Karpas-422 (cell line): ENCODE results near the gene ACTMAP. TPM values are rescaled to one million over a fixed set of nuclear protein-coding genes. Genes with fewer than 3 reads are reported as not detected.
A peak's percentile ranks its signal among the peaks of the same experiment; 100 is the strongest.

Source experiments
- DNase-seq: peaks from one replicate; pipeline ENCODE4 v3.0.0-alpha.2; 2015
- H2AFZ ChIP-seq: fragments of 200-600 bp; sonication (generic); 2 replicates; pipeline ENCODE4 v1.6.1; 2014; ENCODE audit warnings: antibody characterized with exemption, low read length, mixed read lengths
- H3K27ac ChIP-seq: fragments of 200-600 bp; sonication (generic); 2 replicates; pipeline ENCODE4 v1.5.1; 2014; ENCODE audit warnings: mild to moderate bottlenecking, low read length, moderate library complexity
- H3K27me3 ChIP-seq: fragments of 200-600 bp; sonication (generic); 2 replicates; pipeline ENCODE4 v1.6.1; 2014; ENCODE audit warnings: low read length, mixed read lengths
- H3K36me3 ChIP-seq: fragments of 200-600 bp; sonication (generic); 2 replicates; pipeline ENCODE4 v1.6.1; 2014; ENCODE audit warnings: low read length, mixed read lengths; ENCODE audit not compliant: insufficient read depth
- H3K4me1 ChIP-seq: fragments of 200-600 bp; sonication (generic); 2 replicates; pipeline ENCODE4 v1.6.1; 2014; ENCODE audit warnings: mild to moderate bottlenecking, low read length, mixed read lengths
- H3K4me2 ChIP-seq: fragments of 200-600 bp; sonication (generic); 2 replicates; pipeline ENCODE4 v1.6.1; 2014; ENCODE audit warnings: low read length, low read depth, mild to moderate bottlenecking; ENCODE audit not compliant: poor library complexity, severe bottlenecking
- H3K4me3 ChIP-seq: fragments of 200-600 bp; sonication (generic); 2 replicates; pipeline ENCODE4 v1.5.1; 2014; ENCODE audit warnings: mild to moderate bottlenecking, antibody characterized with exemption, low read length, mixed read lengths
- H3K79me2 ChIP-seq: fragments of 200-600 bp; sonication (generic); 2 replicates; pipeline ENCODE4 v1.6.1; 2014; ENCODE audit warnings: mild to moderate bottlenecking, low read length, mixed read lengths
- H3K9ac ChIP-seq: fragments of 200-600 bp; sonication (generic); 2 replicates; pipeline ENCODE4 v1.6.0; 2014; ENCODE audit warnings: low read length
- H3K9me2 ChIP-seq: fragments of 200-600 bp; sonication (generic), shearing (Covaris generic); replicated peaks from 2 replicates; pipeline ENCODE4 v1.6.0; 2014; ENCODE audit warnings: mild to moderate bottlenecking, low read length, moderate library complexity; ENCODE audit not compliant: insufficient read depth
- H3K9me3 ChIP-seq: fragments of 300-700, 200-600 bp; sonication (generic); 2 replicates; pipeline ENCODE4 v1.6.1; 2014; ENCODE audit warnings: low read length, mixed read lengths
- H4K20me1 ChIP-seq: fragments of 200-600 bp; sonication (generic); 2 replicates; pipeline ENCODE4 v1.6.1; 2014; ENCODE audit warnings: mild to moderate bottlenecking, antibody characterized with exemption, low read length, low read depth; ENCODE audit not compliant: insufficient read depth
- total RNA-seq: library from RNA; depleted of rRNA; stranded (reverse); fragments of >200 nt; shearing (Covaris generic); gene quantifications from 2 replicates; pipeline ENCODE4 v1.2.3, GENCODE V29; 2014; ENCODE audit warnings: low replicate concordance; rRNA removed

The ACTMAP gene
- total RNA-seq, result 3.1 and 5.8 TPM in 2 replicates

- H4K20me1 ChIP-seq, result peaks cover 10% of the 10 kb centered on the region
- no peaks in the 10 kb centered on the region for H3K9me2 ChIP-seq
- peak within 1 kb of the TSS; percentile 80; the same call in 1 of the 2 replicates for H2AFZ ChIP-seq
- peak within 1 kb of the TSS; percentile 86 for H3K27ac ChIP-seq
- H3K79me2 ChIP-seq, result peaks cover 66% of the 10 kb centered on the region
- peaks cover 7% of the 10 kb centered on the region for H3K36me3 ChIP-seq
- peak within 1 kb of the TSS; percentile 93 for H3K4me3 ChIP-seq
- peak; percentile 100 for DNase-seq
- H3K4me2 ChIP-seq, result peak within 1 kb of the TSS; percentile 89
- H3K27me3 ChIP-seq, result no peaks in the 10 kb centered on the region
- H3K9ac ChIP-seq, result peak within 1 kb of the TSS; percentile 96
- no peaks in the 10 kb centered on the region for H3K9me3 ChIP-seq
- H3K4me1 ChIP-seq, result peaks cover 50% of the 10 kb centered on the region
Observed at GRCh38 chr19:40750058-40750873, at the start of gene ACTMAP. TSS of gene ACTMAP (minus strand) at chr19:40750477. CDS start at chr19:40749803, 674 bp downstream.

- Histone ChIP-seq H3K36me3 (peaks cover 5% of the 10 kb centered on the region; the same call in 1 of the 2 replicates), H3K79me2 (peaks cover 53% of the 10 kb centered on the region), H3K9me3 (no peaks in the 10 kb centered on the region), H3K4me3 (peak overlapping the region; percentile 90), H3K9me2 (no peaks in the 10 kb centered on the region), H3K27ac (peak overlapping the region; percentile 69), H4K20me1 (peaks cover 42% of the 10 kb centered on the region), H3K4me2 (peak overlapping the region; percentile 85), H3K4me1 (peaks cover 62% of the 10 kb centered on the region), H2AFZ (no peak overlapping the region), H3K27me3 (no peaks in the 10 kb centered on the region), H3K9ac (peak overlapping the region; percentile 97)
- DNase-seq, result peak; percentile 70
Observed at GRCh38 chr19:40799558-40800338, 49.5 kb upstream of the ACTMAP start.

GRCh38 chr19:40798683-40799557, 48.6 kb upstream of the ACTMAP start, which contains the start of gene EGLN2:
TSS of gene EGLN2 (plus strand) at chr19:40799191. CDS start at chr19:40800573, 1,382 bp downstream.
- Histone ChIP-seq H3K4me1 (peaks cover 54% of the 10 kb centered on the region), H3K9me2 (no peaks in the 10 kb centered on the region), H3K9ac (peak within 1 kb of the TSS; percentile 97), H2AFZ (0 out of 2 replicates have a peak within 1 kb of the TSS, but pooled peaks have one; percentile 5), H3K4me3 (peak within 1 kb of the TSS; percentile 90), H3K9me3 (no peaks in the 10 kb centered on the region), H3K27me3 (no peaks in the 10 kb centered on the region), H3K36me3 (peaks cover 5% of the 10 kb centered on the region; the same call in 1 of the 2 replicates), H3K79me2 (peaks cover 45% of the 10 kb centered on the region), H4K20me1 (peaks cover 35% of the 10 kb centered on the region), H3K4me2 (peak within 1 kb of the TSS; percentile 86), H3K27ac (peak within 1 kb of the TSS; percentile 93)
- DNase-seq, result peak; percentile 100

- Histone ChIP-seq H3K9me3 (no peaks in the 10 kb centered on the region), H3K36me3 (peaks cover 5% of the 10 kb centered on the region; the same call in 1 of the 2 replicates), H2AFZ (0 out of 2 replicates have a peak overlapping the region, but pooled peaks have one; percentile 5), H3K4me2 (peak overlapping the region; percentile 86), H3K4me1 (peaks cover 46% of the 10 kb centered on the region), H3K9me2 (no peaks in the 10 kb centered on the region), H3K4me3 (peak overlapping the region; percentile 63), H3K79me2 (peaks cover 37% of the 10 kb centered on the region), H4K20me1 (peaks cover 30% of the 10 kb centered on the region), H3K9ac (peak overlapping the region; percentile 71), H3K27me3 (no peaks in the 10 kb centered on the region), H3K27ac (peak overlapping the region; percentile 93)
- DNase-seq, result peak; percentile 92
Observed at GRCh38 chr19:40797963-40798682, 47.8 kb upstream of the ACTMAP start.

GRCh38 chr19:40797166-40797962, 47.1 kb upstream of the ACTMAP start:
- peaks cover 24% of the 10 kb centered on the region for H4K20me1 ChIP-seq
- no peaks in the 10 kb centered on the region for H3K9me3 ChIP-seq
- DNase-seq, result no peak
- H3K79me2 ChIP-seq, result peaks cover 29% of the 10 kb centered on the region
- no peaks in the 10 kb centered on the region for H3K27me3 ChIP-seq
- peaks cover 5% of the 10 kb centered on the region; the same call in 1 of the 2 replicates for H3K36me3 ChIP-seq
- H3K4me2 ChIP-seq, result peak overlapping the region; percentile 86
- peak overlapping the region; percentile 71; the same call in 1 of the 2 replicates for H3K9ac ChIP-seq
- peak overlapping the region; percentile 63; the same call in 1 of the 2 replicates for H3K4me3 ChIP-seq
- no peak overlapping the region for H2AFZ ChIP-seq
- no peaks in the 10 kb centered on the region for H3K9me2 ChIP-seq
- H3K4me1 ChIP-seq, result peaks cover 41% of the 10 kb centered on the region
- H3K27ac ChIP-seq, result peak overlapping the region; percentile 93

- Histone ChIP-seq H3K4me2 (peak overlapping the region; percentile 46), H3K4me1 (peaks cover 16% of the 10 kb centered on the region), H3K27ac (peak overlapping the region; percentile 46), H3K9ac (peak overlapping the region; percentile 15; the same call in 1 of the 2 replicates), H4K20me1 (no peaks in the 10 kb centered on the region), H2AFZ (no peak overlapping the region), H3K27me3 (no peaks in the 10 kb centered on the region), H3K9me3 (no peaks in the 10 kb centered on the region), H3K4me3 (no peak overlapping the region), H3K36me3 (no peaks in the 10 kb centered on the region), H3K9me2 (no peaks in the 10 kb centered on the region), H3K79me2 (no peaks in the 10 kb centered on the region)
- DNase-seq, result no peak
Observed at GRCh38 chr19:40791996-40792395, 41.7 kb upstream of the ACTMAP start.
